Mesenchymal stem cell (in vitro differentiated cells and primary cell): ENCODE data around the gene OLR1.
A peak's percentile ranks its signal among the peaks of the same experiment; 100 is the strongest.

Source experiments
- DNase-seq: peaks from one replicate; pipeline ENCODE4 v3.0.0-alpha.2; 2013
- H2AFZ ChIP-seq: one replicate; pipeline ENCODE4 v1.6.1; 2013; ENCODE audit warnings: low read depth, mild to moderate bottlenecking, control low read depth, inconsistent platforms, low read length, moderate library complexity
- H2AK5ac ChIP-seq: 2 replicates; pipeline ENCODE4 v1.6.1; 2013; ENCODE audit warnings: low read length, moderate library complexity, mild to moderate bottlenecking, inconsistent platforms; ENCODE audit not compliant: severe bottlenecking
- H2BK120ac ChIP-seq: one replicate; pipeline ENCODE4 v1.6.1; 2013; ENCODE audit warnings: low read depth, mild to moderate bottlenecking, inconsistent platforms, low read length, moderate library complexity
- H2BK12ac ChIP-seq, 2 experiments: one replicate each; pipeline ENCODE4 v1.6.1; 2013; ENCODE audit warnings: inconsistent platforms in 2 of 2, low read length in 2 of 2, mild to moderate bottlenecking in 2 of 2, moderate library complexity in 2 of 2, control low read depth in 1 of 2
- H2BK15ac ChIP-seq: one replicate; pipeline ENCODE4 v1.6.1; 2013; ENCODE audit warnings: mild to moderate bottlenecking, low read depth, inconsistent platforms; ENCODE audit not compliant: poor library complexity, severe bottlenecking
- H2BK5ac ChIP-seq: 2 replicates; pipeline ENCODE4 v1.6.1; 2013; ENCODE audit warnings: low read depth, mild to moderate bottlenecking, low read length, control low read depth, inconsistent platforms; ENCODE audit not compliant: poor library complexity, severe bottlenecking
- H3K14ac ChIP-seq, 2 experiments: one replicate each; pipeline ENCODE4 v1.6.1; 2013; ENCODE audit warnings: inconsistent platforms in 2 of 2, low read length in 2 of 2, control low read depth in 1 of 2, mild to moderate bottlenecking in 1 of 2, moderate library complexity in 1 of 2
- H3K18ac ChIP-seq, 2 experiments: one replicate each; pipeline ENCODE4 v1.6.1; 2013; ENCODE audit warnings: inconsistent platforms in 2 of 2, low read length in 2 of 2, control low read depth in 1 of 2, low read depth in 1 of 2, mild to moderate bottlenecking in 1 of 2
- H3K23ac ChIP-seq, 2 experiments: one replicate each; pipeline ENCODE4 v1.6.1; 2013; ENCODE audit warnings: inconsistent platforms in 2 of 2, low read length in 2 of 2, mild to moderate bottlenecking in 2 of 2, moderate library complexity in 2 of 2, control low read depth in 1 of 2
- H3K27ac ChIP-seq: 2 replicates; pipeline ENCODE4 v1.5.1; 2013; ENCODE audit warnings: mild to moderate bottlenecking, moderate library complexity, low read length, control low read depth, inconsistent platforms; ENCODE audit not compliant: poor library complexity, severe bottlenecking
- H3K27me3 ChIP-seq, 2 experiments: 2 replicates each; pipeline versions ENCODE4 v1.6.1 to v1.7.0; 2013; ENCODE audit warnings: low read length in 2 of 2, mild to moderate bottlenecking in 2 of 2, moderate library complexity in 2 of 2, control low read depth in 1 of 2, inconsistent platforms in 1 of 2; ENCODE audit not compliant: control insufficient read depth in 1 of 2, insufficient read depth in 1 of 2
- H3K36me3 ChIP-seq, 2 experiments: 2 replicates each; pipeline versions ENCODE4 v1.6.1 to v1.7.0; 2013; ENCODE audit warnings: low read length in 2 of 2, control low read depth in 1 of 2, inconsistent platforms in 1 of 2, low read depth in 1 of 2, mild to moderate bottlenecking in 1 of 2; ENCODE audit not compliant: insufficient read depth in 2 of 2, control insufficient read depth in 1 of 2
- H3K4ac ChIP-seq, 2 experiments: one replicate each; pipeline ENCODE4 v1.6.1; 2013; ENCODE audit warnings: inconsistent platforms in 2 of 2, low read length in 2 of 2, mild to moderate bottlenecking in 2 of 2, moderate library complexity in 2 of 2, control low read depth in 1 of 2, low read depth in 1 of 2
- H3K4me1 ChIP-seq: 2 replicates; pipeline ENCODE4 v1.6.1; 2013; ENCODE audit warnings: low read depth, low read length, control low read depth; ENCODE audit not compliant: control insufficient read depth, insufficient read depth
- H3K4me2 ChIP-seq: 2 replicates; pipeline ENCODE4 v1.6.1; 2013; ENCODE audit warnings: low read length, mild to moderate bottlenecking, inconsistent platforms; ENCODE audit not compliant: poor library complexity, severe bottlenecking
- H3K4me3 ChIP-seq, 2 experiments: 2 replicates each; pipeline versions ENCODE4 v1.5.1 to v1.7.0; 2013; ENCODE audit warnings: low read length in 2 of 2, mild to moderate bottlenecking in 2 of 2, control low read depth in 1 of 2, low read depth in 1 of 2; ENCODE audit not compliant: insufficient read depth in 1 of 2
- H3K79me1 ChIP-seq: replicated peaks from 2 replicates; pipeline ENCODE4 v1.6.1; 2013; ENCODE audit warnings: mild to moderate bottlenecking, control low read depth, low read length, inconsistent platforms; ENCODE audit not compliant: poor library complexity, severe bottlenecking
- H3K9ac ChIP-seq: 2 replicates; pipeline ENCODE4 v1.7.0; 2013; ENCODE audit warnings: mild to moderate bottlenecking, low read length, moderate library complexity
- H3K9me3 ChIP-seq: 2 replicates; pipeline ENCODE4 v1.7.0; 2013; ENCODE audit warnings: mild to moderate bottlenecking, low read length; ENCODE audit not compliant: control insufficient read depth
- H4K8ac ChIP-seq: one replicate; pipeline ENCODE4 v1.6.1; 2013; ENCODE audit warnings: inconsistent platforms, mild to moderate bottlenecking, low read length, moderate library complexity
- H4K91ac ChIP-seq: one replicate; pipeline ENCODE4 v1.6.1; 2013; ENCODE audit warnings: mild to moderate bottlenecking, low read length, inconsistent platforms
- WGBS: methylation state at CpG from one replicate; pipeline ENCODE4 v1.1.7; 2013; ENCODE audit warnings: mixed read lengths; 5-methylcytosine and 5-hydroxymethylcytosine counted together

OLR1 gene

GRCh38 chr12:10215436-10215835 lies 43.5 kb upstream of the OLR1 start:
- H4K91ac ChIP-seq: no peak overlapping the region
- H3K27me3 ChIP-seq: no peaks in the 10 kb centered on the region
- H3K27ac ChIP-seq: peak overlapping the region; percentile 98
- H3K18ac ChIP-seq: no peak overlapping the region
- H2BK12ac ChIP-seq: no peak overlapping the region
- peak overlapping the region; percentile 76 for H3K4me2 ChIP-seq
- no CpG with 5 or more reads among the region's 2 CpGs for WGBS
- DNase-seq: no peak
- H2BK5ac ChIP-seq: no peak overlapping the region
- H2AFZ ChIP-seq: no peak overlapping the region
- H3K4ac ChIP-seq: no peak overlapping the region
- peaks cover 14% of the 10 kb centered on the region for H3K79me1 ChIP-seq
- H3K9ac ChIP-seq: peak overlapping the region; percentile 100
- H2BK15ac ChIP-seq: no peak overlapping the region
- H3K9me3 ChIP-seq: no peaks in the 10 kb centered on the region
- no peak overlapping the region for H2AK5ac ChIP-seq
- no peak overlapping the region for H3K23ac ChIP-seq
- H4K8ac ChIP-seq: no peak overlapping the region
- H3K4me1 ChIP-seq: peaks cover 5% of the 10 kb centered on the region
- H3K4me3 ChIP-seq: peak overlapping the region in 1 of 2 experiments; percentile 96
- H3K14ac ChIP-seq: no peak overlapping the region
- H2BK120ac ChIP-seq: no peak overlapping the region
- peaks cover 13 to 24% of the 10 kb centered on the region in 2 experiments for H3K36me3 ChIP-seq

DNA sequence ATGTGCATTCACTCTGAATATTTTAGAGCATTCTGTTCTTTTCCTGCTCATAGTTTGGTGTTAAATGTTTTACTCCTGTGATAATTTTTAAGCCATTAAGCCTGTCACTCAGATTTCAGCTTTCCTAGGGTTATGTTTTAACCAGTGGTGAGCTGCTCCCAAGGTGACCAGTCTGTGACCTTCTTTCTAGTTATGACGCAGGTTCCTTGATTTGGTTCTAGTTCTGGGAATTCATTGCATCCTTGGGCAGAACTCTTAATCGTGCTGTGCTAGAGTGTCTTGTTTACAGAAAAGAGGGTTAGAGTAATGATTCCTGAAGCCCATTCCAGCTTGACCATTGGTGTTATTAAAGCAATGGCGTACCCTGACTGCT lies 42.9 kb upstream of the OLR1 start:
- Histone ChIP-seq H3K23ac (no peak overlapping the region), H3K18ac (peak overlapping the region in 1 of 2 experiments; percentile 49), H4K8ac (no peak overlapping the region), H3K4ac (no peak overlapping the region), H3K9me3 (no peaks in the 10 kb centered on the region), H3K4me1 (peaks cover 5% of the 10 kb centered on the region), H3K4me2 (peak overlapping the region; percentile 76), H4K91ac (no peak overlapping the region), H2BK120ac (no peak overlapping the region), H3K9ac (peak overlapping the region; percentile 100), H2BK12ac (no peak overlapping the region), H3K27ac (peak overlapping the region; percentile 98), H2AK5ac (peak overlapping the region; percentile 89), H2BK5ac (no peak overlapping the region), H3K14ac (no peak overlapping the region), H3K79me1 (peaks cover 11% of the 10 kb centered on the region), H2BK15ac (no peak overlapping the region), H2AFZ (no peak overlapping the region), H3K27me3 (no peaks in the 10 kb centered on the region), H3K4me3 (peak overlapping the region in 1 of 2 experiments; percentile 96), H3K36me3 (peaks cover 11 to 19% of the 10 kb centered on the region in 2 experiments)
- 63% methylated on average over 2 of the region's 3 CpGs for WGBS
- peak; percentile 54 for DNase-seq

- Histone ChIP-seq H3K79me1 (peaks cover 8% of the 10 kb centered on the region), H3K9me3 (no peaks in the 10 kb centered on the region), H2BK120ac (no peak overlapping the region), H3K18ac (peak overlapping the region in 1 of 2 experiments; percentile 50), H3K4me3 (peak overlapping the region; percentile 96 to 97), H3K27me3 (no peaks in the 10 kb centered on the region), H4K91ac (no peak overlapping the region), H3K27ac (peak overlapping the region; percentile 98), H3K4ac (no peak overlapping the region), H3K14ac (no peak overlapping the region), H2BK12ac (no peak overlapping the region), H3K36me3 (peaks cover 9 to 14% of the 10 kb centered on the region in 2 experiments), H2BK15ac (no peak overlapping the region), H2BK5ac (peak overlapping the region; percentile 92), H3K9ac (peak overlapping the region; percentile 100), H2AK5ac (peak overlapping the region; percentile 44), H3K23ac (no peak overlapping the region), H4K8ac (no peak overlapping the region), H3K4me2 (peak overlapping the region; percentile 70), H3K4me1 (peaks cover 5% of the 10 kb centered on the region), H2AFZ (no peak overlapping the region)
- WGBS: 14% methylated on average over 4 of the region's 10 CpGs
- peak; percentile 74 for DNase-seq
Observed at GRCh38 chr12:10214136-10214894, 42.4 kb upstream of the OLR1 start.
